GM12801 (cell line): ENCODE measurements around the gene EVI2A.

ENCODE experiments used
- CTCF ChIP-seq: IDR thresholded peaks from one replicate; pipeline ENCODE4 v1.5.1; 2011; ENCODE audit warnings: control low read depth; ENCODE audit not compliant: insufficient read length; ENCODE audit errors: extremely low read depth

Gene EVI2A

GRCh38 chr17:31321481-31321880, at the start of gene EVI2A:
TSS of gene EVI2A (minus strand) at chr17:31321622. CDS start at chr17:31319013, 2,609 bp downstream.
- TF ChIP-seq CTCF = no peak

- no peak for TF ChIP-seq CTCF
Measured at GRCh38 chr17:31369266-31369665, 47.8 kb upstream of the EVI2A start.

GRCh38 chr17:31366088-31366487, 44.7 kb upstream of the EVI2A start:
- no peak for TF ChIP-seq CTCF

GRCh38 chr17:31364012-31364411, 42.6 kb upstream of the EVI2A start:
- no peak for TF ChIP-seq CTCF

- TF ChIP-seq CTCF = no peak
Measured at GRCh38 chr17:31357839-31358394, 36.5 kb upstream of the EVI2A start.

GRCh38 chr17:31357091-31357490, 35.7 kb upstream of the EVI2A start:
- TF ChIP-seq CTCF = no peak

GRCh38 chr17:31355935-31356334, 34.5 kb upstream of the EVI2A start:
- no peak for TF ChIP-seq CTCF
